KG1 (cell line): Measurements from ENCODE around the gene C9orf78.

Experiments used
- DNase-seq: peaks from one replicate; lab custom pipeline; 2025; lab: John Stamatoyannopoulos, UW

The C9orf78 gene

DNA sequence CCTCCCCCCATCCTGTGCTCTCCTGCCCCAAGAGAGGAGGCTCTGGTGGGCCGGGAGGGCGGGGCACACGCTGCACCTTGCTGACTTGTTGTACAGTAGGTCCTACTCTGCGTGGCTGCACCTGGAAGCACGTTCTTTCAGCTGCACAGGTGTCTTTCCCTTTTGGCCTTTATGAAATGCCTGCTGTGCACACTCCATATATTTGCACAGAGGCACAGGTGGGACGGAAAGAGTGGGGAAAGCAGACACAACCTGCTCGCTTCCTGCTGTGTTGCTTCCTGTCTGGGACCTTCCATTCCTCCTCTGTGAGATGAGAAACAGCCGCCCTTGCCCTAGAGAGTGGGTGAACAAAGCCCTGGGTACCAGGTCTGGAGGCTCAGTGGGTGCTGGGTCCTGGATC is 5.0 kb upstream of the C9orf78 start:
- DNase-seq = no peak

DNA sequence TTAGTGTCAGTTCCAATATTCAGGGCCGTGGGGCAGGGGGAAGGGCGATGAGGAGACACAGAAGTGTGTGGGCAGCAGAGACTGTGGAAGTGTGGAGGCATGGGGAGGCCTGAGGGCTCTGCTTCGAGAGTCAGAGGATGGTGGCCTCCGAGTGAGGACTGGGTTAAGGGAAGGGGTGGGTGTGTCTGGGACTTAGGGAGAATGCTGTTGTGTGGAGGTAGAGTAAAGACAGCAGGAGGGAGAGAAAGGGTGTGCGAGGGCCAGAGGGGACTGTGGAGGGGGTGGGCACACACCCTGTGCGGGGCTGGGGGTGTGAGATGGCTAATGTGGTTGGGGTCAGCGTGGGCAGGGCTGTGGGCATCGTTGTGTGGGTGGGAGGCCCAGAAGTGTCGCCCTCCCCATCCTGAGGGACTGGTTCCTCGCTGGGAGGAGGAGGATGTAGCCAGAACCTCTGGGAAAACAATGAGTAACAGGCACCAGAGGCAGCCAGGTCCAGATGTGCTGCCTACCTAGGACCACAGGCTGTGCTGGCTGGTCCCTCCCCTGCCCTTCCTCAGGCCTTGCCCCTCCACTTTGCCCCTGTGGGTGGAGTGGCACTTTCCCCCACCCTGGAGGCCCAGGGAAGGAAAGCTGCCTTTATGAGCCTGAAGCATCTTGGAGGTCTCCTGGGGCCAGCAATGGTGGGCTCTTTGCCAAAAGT is 4.4 kb upstream of the C9orf78 start:
- no peak for DNase-seq

- DNase-seq = no peak
These were observed 3.7 kb upstream of the C9orf78 start for GRCh38 chr9:129838707-129839259.

DNA sequence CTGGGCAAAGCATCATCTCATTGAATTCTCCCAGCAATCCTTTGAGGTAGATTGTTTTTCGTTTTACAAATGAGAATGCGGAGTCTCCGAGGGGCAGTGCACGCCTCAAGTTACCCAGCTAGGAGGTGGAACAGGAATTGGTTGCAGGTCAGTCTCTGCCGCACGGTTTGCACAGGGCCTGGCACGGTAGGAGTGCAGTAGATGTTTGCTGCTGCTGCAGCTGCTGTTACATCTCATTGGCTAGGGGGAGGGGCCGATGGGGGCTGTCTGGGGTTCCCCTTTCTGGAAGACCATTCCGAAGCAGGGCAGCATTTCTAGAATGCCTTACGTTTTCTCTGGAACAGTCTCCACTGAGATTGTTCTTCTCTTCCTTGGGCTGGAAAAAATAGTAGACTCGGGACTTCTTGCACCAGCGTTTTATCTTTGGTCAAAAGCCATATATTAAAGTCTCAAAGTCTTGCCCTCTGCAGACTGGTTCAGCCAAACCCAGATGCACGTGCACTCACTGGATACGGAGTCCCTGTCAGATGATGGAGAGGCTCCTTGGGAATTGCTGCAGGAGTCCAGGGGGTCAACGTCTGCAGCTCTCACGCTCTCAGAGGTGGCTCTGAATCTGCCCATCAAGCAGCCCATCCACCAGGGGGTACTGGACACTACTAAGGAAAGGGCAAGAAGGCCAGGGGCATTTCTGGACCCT is 1.4 kb upstream of the C9orf78 start:
- DNase-seq = no peak

DNA sequence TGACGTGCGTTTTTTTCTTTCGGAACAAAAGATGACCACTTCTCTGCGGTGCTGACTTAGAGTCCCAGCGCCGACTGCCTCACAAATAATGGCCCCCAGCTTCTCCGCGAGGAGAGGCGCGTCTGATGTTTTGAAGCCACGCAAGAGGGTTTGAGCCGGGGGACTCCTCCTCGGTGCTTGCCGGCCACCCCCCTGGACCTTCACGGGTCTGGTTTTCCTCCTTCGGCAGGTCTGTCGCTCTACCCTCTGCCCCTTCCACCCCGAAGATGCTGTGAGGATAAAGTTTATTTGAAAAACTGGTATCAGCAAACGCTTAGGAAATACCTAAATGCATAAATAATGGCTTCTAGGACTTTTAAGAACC is 767 bp upstream of the C9orf78 start:
- no peak for DNase-seq

DNA sequence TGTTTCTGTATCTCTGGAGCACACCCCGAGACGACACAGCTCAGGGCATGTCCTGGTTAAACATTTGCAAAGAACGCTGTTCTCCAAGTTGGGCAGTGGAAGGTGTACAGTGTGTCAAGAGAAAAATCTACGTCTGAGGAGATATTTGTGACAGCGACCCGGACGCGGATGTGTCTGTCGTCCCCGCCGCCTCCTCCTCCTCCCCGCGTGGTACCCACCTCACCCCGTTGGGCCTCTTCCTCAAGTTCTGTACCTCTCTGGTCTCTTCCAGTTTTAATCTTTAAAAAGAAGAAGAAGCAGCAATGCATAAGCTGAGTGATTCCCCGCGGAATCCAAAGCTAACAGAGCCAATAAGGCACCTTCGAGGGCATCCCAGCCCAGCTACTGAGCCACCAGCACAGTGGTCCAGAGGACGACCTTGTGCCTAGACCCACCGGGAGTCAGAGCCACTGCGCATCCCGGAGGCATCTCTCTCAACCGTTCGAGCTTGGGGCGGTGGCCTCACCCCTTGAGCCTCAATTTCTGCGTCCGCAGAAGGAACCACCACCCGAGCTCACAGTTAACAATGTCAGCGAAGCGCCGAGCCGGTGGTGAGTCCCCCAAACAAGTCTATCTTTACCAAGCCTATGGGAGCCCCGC is 467 bp downstream of the C9orf78 start:
- DNase-seq = no peak

DNA sequence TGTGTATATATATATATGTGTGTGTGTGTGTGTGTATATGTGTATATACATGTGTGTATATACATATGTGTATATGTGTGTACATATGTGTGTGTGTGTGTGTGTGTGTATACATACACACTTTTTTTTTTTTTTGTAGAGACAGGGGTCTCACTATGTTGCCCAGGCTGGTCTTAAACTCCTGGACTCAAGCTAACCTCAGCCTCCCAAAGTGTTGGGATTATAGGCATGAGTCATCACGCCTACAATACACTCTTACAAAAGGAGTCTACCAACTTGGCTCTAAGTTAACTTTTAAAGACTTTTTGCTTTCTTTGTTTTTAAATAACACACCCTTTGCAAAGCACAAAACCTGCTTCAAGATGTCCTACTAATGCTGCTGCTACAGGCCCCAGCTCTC is 2.1 kb downstream of the C9orf78 start:
- DNase-seq = no peak

GRCh38 chr9:129828969-129829368 is 6.1 kb downstream of the C9orf78 start:
- DNase-seq = no peak

GRCh38 chr9:129828051-129828450 is 7.0 kb downstream of the C9orf78 start:
- no peak for DNase-seq

DNA sequence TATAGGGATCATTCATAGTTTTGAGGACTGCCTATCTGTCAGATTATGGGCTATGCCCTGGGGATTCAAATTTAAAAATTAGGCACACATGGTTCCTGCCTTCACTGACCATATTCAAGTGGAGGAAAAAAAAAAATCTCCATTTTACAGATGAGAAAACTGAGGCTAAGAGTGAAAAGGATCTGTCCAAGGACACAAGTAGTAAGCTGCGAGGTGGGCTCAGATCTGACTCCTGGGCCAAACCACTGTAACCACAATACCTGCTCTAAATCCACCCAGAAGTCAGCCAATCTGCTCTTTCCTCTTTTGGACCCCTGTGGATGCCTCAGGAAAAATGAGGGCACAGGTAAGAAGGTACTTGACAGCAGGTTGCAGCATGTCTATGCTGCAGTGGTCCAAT is 8.3 kb downstream of the C9orf78 start:
- DNase-seq = no peak

DNA sequence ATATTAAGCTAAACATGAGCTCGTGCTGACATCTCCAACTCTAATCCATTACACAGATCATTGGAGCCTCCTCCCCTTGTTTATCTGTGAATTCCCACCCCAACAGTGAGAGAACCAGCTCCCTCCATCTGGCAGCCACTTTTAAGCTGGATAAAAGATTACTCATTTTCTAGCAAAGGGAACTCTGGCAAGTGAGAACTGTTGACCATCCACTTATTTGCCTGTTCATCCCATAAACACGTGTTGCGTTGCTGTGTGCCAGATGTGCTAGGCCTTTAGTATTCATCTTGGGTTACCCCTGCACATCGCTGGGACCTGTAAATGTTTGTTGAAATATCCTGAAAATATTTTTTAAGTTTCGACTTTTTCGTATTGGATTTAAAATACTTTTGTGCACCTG is 8.7 kb downstream of the C9orf78 start:
- no peak for DNase-seq

DNA sequence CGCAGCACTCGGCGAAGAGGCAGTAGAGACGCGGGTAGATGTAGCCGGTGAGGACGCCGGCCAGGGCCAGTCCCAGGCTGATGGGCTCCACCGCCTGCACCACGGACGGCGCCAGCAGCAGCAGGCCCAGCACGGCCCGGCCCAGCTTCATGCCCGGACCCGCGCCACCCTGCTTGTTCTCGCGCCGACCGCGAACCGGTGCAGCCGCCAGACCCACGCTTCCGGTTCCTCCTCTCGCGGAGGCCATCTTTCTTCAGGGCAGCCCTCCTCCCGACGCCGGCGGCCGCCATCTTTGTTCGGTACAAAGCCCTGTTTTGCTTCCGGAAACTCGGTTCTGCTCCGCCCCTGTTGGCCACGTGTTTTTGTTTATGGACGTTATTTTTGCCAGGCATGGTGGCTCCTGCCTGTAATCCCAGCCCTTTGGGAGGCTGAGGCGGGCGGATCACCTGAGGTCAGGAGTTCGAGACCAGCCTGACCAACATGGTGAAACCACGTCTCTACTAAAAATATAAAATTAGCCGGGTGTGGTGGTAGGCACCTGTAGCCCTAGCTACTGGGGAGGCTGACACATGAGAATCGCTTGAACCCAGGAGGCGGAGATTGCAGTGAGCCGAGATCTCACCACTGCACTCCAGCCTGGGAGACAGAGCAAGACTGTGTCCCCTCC is 11.0 kb downstream of the C9orf78 start, which contains the start of gene TOR1A:
TSS of gene TOR1A (minus strand) at position 202 of the 667 bp plus-strand sequence. CDS start at position 151, 51 bp downstream.
- DNase-seq = peak; percentile 88

GRCh38 chr9:129823542-129823934 is 11.5 kb downstream of the C9orf78 start:
- no peak for DNase-seq

DNA sequence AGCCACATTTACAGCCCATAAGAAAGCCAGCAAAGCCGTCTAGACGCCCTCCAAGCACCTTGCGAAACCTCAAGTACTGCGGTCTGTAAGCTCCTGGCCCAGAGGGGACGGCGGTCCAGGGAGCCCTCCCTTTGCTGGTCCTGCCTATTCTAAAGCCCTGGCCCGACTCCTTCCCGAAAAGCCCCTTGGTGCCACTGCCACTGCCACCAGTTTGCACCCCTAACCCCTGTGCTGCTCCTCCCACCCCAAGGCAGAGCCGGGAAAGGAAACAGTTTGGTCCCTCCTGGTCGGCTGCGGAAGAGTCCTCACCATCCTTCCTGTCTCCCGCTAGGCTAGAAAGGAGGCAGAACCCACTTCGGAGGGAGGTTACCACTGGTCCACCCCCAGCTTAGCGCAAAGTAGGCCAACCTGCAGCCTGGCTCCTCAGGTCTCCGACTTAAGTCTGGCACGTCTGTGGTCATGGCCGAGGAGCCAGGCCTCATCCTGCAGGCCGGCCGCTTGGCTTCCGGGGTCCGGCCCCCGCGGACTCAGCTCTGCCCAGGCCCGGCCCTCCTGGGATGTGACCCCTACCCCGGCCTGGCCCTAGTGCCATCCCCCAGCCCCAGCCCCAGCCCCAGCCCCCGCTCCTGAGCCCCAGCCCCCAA is 12.1 kb downstream of the C9orf78 start:
- no peak for DNase-seq

DNA sequence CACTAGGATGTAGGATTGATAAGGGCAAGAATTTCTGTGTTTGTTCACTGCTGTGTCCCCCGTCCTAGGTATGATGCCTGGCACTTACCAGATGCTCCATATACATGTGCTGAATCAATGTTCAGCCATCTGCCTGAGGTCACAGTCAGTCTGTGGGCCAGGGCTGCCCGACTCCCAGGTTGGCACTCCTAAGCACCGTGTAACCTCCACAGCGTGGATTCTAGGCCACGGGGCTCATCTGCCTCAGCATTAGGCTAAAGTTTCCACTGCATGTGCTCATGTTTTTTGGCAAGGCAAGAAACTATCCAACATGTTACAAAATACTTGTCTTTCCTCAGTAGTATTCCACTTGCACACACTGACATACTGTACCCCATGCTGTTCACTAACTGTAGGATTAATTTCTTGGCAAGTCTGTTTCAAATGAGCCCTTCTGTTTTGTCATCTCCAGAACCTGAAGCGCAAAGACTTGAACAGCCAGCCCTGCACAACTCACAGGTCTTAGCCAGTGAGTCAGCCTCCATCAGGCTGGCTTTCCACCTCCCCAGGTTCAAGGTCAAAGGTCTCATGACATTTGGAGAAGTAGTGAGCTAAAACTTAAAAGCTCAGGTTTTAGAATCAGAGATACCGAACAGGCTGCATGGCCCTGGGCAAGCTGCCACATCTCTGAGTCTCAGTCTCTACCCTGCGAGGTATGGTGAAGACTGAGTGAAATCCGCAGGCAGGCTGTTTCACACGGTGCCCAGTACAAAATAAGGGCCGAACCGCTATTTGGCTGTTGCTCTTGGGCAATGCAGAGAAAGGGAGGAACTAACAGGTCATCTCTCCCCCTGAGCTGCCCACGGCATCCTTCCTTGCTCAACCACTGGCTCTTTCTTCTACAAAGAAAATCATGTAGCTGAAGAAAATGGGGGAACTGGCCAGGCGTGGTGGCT is 18.3 kb downstream of the C9orf78 start:
- no peak for DNase-seq

DNA sequence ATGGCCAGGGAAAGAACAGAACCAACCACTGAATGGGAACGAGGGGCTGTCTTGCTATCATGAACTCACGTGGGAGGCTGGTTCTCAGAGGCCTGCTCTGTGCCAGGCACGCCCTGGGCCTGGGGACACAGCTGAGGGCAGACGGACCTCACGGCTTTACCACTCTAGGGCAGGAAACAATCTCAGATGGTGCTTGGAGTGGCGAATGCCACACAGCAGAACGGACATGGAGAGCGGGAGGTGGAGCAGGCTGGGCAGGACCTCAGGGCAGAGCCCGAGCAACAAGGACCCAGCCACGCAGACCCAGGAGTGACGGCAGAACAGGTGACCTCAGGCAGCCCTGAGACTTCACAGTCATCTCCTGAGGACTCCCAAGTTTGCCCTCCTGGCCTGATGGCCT is 19.8 kb downstream of the C9orf78 start:
- DNase-seq = no peak

GRCh38 chr9:129814432-129815223 is 20.4 kb downstream of the C9orf78 start:
- DNase-seq = no peak

DNA sequence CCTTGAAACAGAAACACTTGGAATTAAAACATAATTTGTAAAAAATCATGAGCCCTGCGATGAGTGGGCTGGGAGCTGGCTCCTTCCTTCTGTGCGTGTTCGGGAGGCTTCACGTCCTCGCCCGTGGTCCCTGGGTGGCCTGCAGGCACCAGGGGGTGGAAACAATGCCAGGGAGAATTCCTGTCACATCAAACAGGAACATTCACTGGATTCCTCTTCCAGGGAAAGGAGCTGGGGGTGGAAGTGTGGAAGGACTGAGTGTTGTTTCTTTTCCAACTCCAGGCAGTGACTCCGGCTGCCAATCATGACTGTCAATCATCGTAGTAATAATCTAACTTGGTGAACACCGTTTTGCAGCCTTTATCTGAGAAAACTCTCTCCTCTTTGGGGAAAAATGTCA is 21.4 kb downstream of the C9orf78 start:
- DNase-seq = no peak

- DNase-seq = no peak
These were observed 22.7 kb downstream of the C9orf78 start for GRCh38 chr9:129812385-129812784.

GRCh38 chr9:129811967-129812363 is 23.1 kb downstream of the C9orf78 start:
- DNase-seq = no peak
